ENCODE results near the gene TMOD1. TPM values are rescaled to one million over a fixed set of nuclear protein-coding genes. Genes with fewer than 3 reads are reported as not detected.
"Not testable (repeated sequence)": the region's sequence is repeated elsewhere in the genome, so short reads cannot be mapped to it uniquely, and the experiment has no call there.

Gene TMOD1
- total and polyA plus RNA-seq, 2 donors: 0.42 to 4.2 TPM

DNA sequence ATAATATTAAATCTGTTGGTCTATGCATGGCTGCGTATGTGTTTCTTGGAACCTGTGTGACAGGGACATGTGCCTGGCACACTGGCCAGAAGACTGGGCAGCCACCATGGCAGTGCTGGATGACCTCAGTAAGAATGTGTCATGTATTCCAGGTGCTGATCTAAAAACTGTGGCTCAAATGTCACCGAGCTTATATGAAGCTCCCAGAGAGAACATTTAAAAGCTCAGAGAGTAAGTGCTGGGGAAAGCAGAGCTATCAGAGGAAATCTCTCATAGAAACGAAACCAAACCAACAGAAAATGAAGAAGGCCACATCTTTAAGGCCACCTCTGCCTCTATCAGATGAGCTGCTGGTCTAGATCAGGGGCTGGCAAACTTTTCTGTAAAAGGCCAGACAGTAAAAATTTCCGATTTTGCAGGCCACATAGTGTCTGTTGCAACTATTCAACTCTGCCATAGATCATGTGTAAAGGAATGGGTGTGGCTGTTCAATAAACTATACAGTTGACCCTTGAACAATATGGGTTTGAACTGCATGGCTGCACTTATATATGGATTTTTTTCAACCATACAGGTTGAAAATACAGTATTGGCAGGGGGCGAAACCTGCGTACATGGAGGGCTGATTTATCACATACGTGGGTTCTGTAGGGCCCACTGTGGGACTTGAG, 99.9 kb downstream of the TMOD1 start:
- peaks cover 33 to 56% of the 10 kb centered on the region in 2 donors for H3K36me3 ChIP-seq (ENCODE audit: control insufficient read depth in 2 of 2, insufficient read depth in 2 of 2, low read length in 1 of 2)
- H3K9me3 ChIP-seq (ENCODE audit: control insufficient read depth in 2 of 2, insufficient read depth in 1 of 2, low read length in 1 of 2): no peaks in the 10 kb centered on the region
- no peak for DNase-seq (ENCODE audit: low read depth in 6 of 9, low spot score in 9 of 9)
- no peak overlapping the region for H3K27ac ChIP-seq (ENCODE audit: low read depth in 1 of 2, low read length in 1 of 2)
- no peaks in the 10 kb centered on the region for H3K27me3 ChIP-seq (ENCODE audit: control insufficient read depth in 2 of 2, insufficient read depth in 1 of 2, low read length in 1 of 2)
- WGBS: 98% methylated on average over 7 of the region's 7 CpGs
- H3K4me1 ChIP-seq (ENCODE audit: control insufficient read depth in 2 of 2, insufficient read depth in 2 of 2, low read length in 2 of 2): peaks cover 0 to 4% of the 10 kb centered on the region in 2 donors
- H3K4me3 ChIP-seq (ENCODE audit: low read length in 2 of 2): no peak overlapping the region

- no peaks in the 10 kb centered on the region for H3K27me3 ChIP-seq (ENCODE audit: control insufficient read depth in 2 of 2, insufficient read depth in 1 of 2, low read length in 1 of 2)
- no peak overlapping the region for H3K4me3 ChIP-seq (ENCODE audit: low read length in 2 of 2)
- no peak overlapping the region for H3K27ac ChIP-seq (ENCODE audit: low read depth in 1 of 2, low read length in 1 of 2)
- H3K9me3 ChIP-seq (ENCODE audit: control insufficient read depth in 2 of 2, insufficient read depth in 1 of 2, low read length in 1 of 2): no peaks in the 10 kb centered on the region
- peaks cover 0 to 4% of the 10 kb centered on the region in 2 donors for H3K4me1 ChIP-seq (ENCODE audit: control insufficient read depth in 2 of 2, insufficient read depth in 2 of 2, low read length in 2 of 2)
- peaks cover 35 to 56% of the 10 kb centered on the region in 2 donors for H3K36me3 ChIP-seq (ENCODE audit: control insufficient read depth in 2 of 2, insufficient read depth in 2 of 2, low read length in 1 of 2)
- WGBS: 96% methylated on average over 10 of the region's 10 CpGs
- DNase-seq (ENCODE audit: low read depth in 6 of 9, low spot score in 9 of 9): no peak
Measured at GRCh38 chr9:97602430-97602829, 101.0 kb downstream of the TMOD1 start.

- Histone ChIP-seq H3K9me3 (ENCODE audit: control insufficient read depth in 2 of 2, insufficient read depth in 1 of 2, low read length in 1 of 2) (no peaks in the 10 kb centered on the region), H3K36me3 (ENCODE audit: control insufficient read depth in 2 of 2, insufficient read depth in 2 of 2, low read length in 1 of 2) (peaks cover 45 to 60% of the 10 kb centered on the region in 2 donors), H3K27me3 (ENCODE audit: control insufficient read depth in 2 of 2, insufficient read depth in 1 of 2, low read length in 1 of 2) (no peaks in the 10 kb centered on the region), H3K27ac (ENCODE audit: low read depth in 1 of 2, low read length in 1 of 2) (no peak overlapping the region), H3K4me1 (ENCODE audit: control insufficient read depth in 2 of 2, insufficient read depth in 2 of 2, low read length in 2 of 2) (no peaks in the 10 kb centered on the region), H3K4me3 (ENCODE audit: low read length in 2 of 2) (no peak overlapping the region)
- DNase-seq (ENCODE audit: low read depth in 6 of 9, low spot score in 9 of 9): no peak
- WGBS: 98% methylated on average over 17 of the region's 17 CpGs
Measured at GRCh38 chr9:97604901-97605645, 103.6 kb downstream of the TMOD1 start.

DNA sequence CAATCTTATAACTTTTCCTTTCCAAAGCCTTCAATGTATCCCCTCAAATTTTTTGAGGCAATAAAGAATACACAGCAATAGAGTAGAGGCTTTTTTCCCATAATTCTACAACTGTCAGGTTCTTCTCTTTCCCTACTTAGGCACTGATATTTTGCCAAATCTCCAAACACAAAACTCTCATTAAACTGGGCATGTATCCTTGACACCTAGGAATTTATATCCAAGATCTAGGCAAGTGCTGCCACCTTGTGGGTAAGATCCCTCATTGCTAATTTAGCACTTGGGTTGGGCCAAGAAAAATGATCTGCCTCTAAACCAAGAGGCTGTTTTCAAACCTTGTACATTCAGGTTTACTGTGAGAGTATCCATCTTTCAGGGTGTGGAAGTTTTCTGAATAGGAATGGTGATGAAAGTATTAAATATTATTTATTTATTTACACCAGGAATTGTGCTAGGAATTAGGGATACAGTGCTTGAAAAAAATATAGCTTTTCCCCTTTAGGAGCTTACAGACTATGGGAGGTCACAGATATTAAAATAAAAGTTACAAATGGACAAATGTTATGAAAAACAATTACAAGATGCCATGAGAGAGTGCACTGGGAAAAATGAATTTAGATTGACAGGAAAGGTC, 114.1 kb downstream of the TMOD1 start:
- H3K36me3 ChIP-seq (ENCODE audit: control insufficient read depth in 2 of 2, insufficient read depth in 2 of 2, low read length in 1 of 2): peaks cover 12 to 20% of the 10 kb centered on the region in 2 donors

GRCh38 chr9:97617939-97618416, 116.5 kb downstream of the TMOD1 start:
- peaks cover 8 to 11% of the 10 kb centered on the region in 2 donors for H3K36me3 ChIP-seq (ENCODE audit: control insufficient read depth in 2 of 2, insufficient read depth in 2 of 2, low read length in 1 of 2)
- DNase-seq (ENCODE audit: low read depth in 6 of 9, low spot score in 9 of 9): no peak
- 99% methylated on average over 1 of the region's 1 CpG for WGBS
- H3K9me3 ChIP-seq (ENCODE audit: control insufficient read depth in 2 of 2, insufficient read depth in 1 of 2, low read length in 1 of 2): no peaks in the 10 kb centered on the region
- H3K4me1 ChIP-seq (ENCODE audit: control insufficient read depth in 2 of 2, insufficient read depth in 2 of 2, low read length in 2 of 2): no peaks in the 10 kb centered on the region
- no peak overlapping the region for H3K4me3 ChIP-seq (ENCODE audit: low read length in 2 of 2)
- H3K27me3 ChIP-seq (ENCODE audit: control insufficient read depth in 2 of 2, insufficient read depth in 1 of 2, low read length in 1 of 2): no peaks in the 10 kb centered on the region
- no peak overlapping the region for H3K27ac ChIP-seq (ENCODE audit: low read depth in 1 of 2, low read length in 1 of 2)

More for the DNA sequence above, 114.1 kb downstream of the TMOD1 start:
- Histone ChIP-seq H3K4me3 (ENCODE audit: low read length in 2 of 2) (no peak overlapping the region), H3K4me1 (ENCODE audit: control insufficient read depth in 2 of 2, insufficient read depth in 2 of 2, low read length in 2 of 2) (no peaks in the 10 kb centered on the region), H3K27me3 (ENCODE audit: control insufficient read depth in 2 of 2, insufficient read depth in 1 of 2, low read length in 1 of 2) (no peaks in the 10 kb centered on the region), H3K9me3 (ENCODE audit: control insufficient read depth in 2 of 2, insufficient read depth in 1 of 2, low read length in 1 of 2) (no peaks in the 10 kb centered on the region), H3K27ac (ENCODE audit: low read depth in 1 of 2, low read length in 1 of 2) (no peak overlapping the region)
- DNase-seq (ENCODE audit: low read depth in 6 of 9, low spot score in 9 of 9): peak in 8 of 9 donors; percentile 30 to 71 (median 39)

- H3K27ac ChIP-seq (ENCODE audit: low read depth in 1 of 2, low read length in 1 of 2); H3K27me3 ChIP-seq (ENCODE audit: control insufficient read depth in 2 of 2, insufficient read depth in 1 of 2, low read length in 1 of 2); H3K4me3 ChIP-seq (ENCODE audit: low read length in 2 of 2); DNase-seq (ENCODE audit: low read depth in 6 of 9, low spot score in 9 of 9); H3K4me1 ChIP-seq (ENCODE audit: control insufficient read depth in 2 of 2, insufficient read depth in 2 of 2, low read length in 2 of 2); H3K36me3 ChIP-seq (ENCODE audit: control insufficient read depth in 2 of 2, insufficient read depth in 2 of 2, low read length in 1 of 2); H3K9me3 ChIP-seq (ENCODE audit: control insufficient read depth in 2 of 2, insufficient read depth in 1 of 2, low read length in 1 of 2): not testable (repeated sequence)
- 97% methylated on average over 2 of the region's 2 CpGs for WGBS
Measured at GRCh38 chr9:97620063-97620462, 118.6 kb downstream of the TMOD1 start.

GRCh38 chr9:97622483-97622882, 121.0 kb downstream of the TMOD1 start:
- not testable (repeated sequence) for H3K9me3 ChIP-seq (ENCODE audit: control insufficient read depth in 2 of 2, insufficient read depth in 1 of 2, low read length in 1 of 2); DNase-seq (ENCODE audit: low read depth in 6 of 9, low spot score in 9 of 9); H3K4me1 ChIP-seq (ENCODE audit: control insufficient read depth in 2 of 2, insufficient read depth in 2 of 2, low read length in 2 of 2); H3K27me3 ChIP-seq (ENCODE audit: control insufficient read depth in 2 of 2, insufficient read depth in 1 of 2, low read length in 1 of 2); H3K27ac ChIP-seq (ENCODE audit: low read depth in 1 of 2, low read length in 1 of 2); H3K4me3 ChIP-seq (ENCODE audit: low read length in 2 of 2); H3K36me3 ChIP-seq (ENCODE audit: control insufficient read depth in 2 of 2, insufficient read depth in 2 of 2, low read length in 1 of 2)
- 98% methylated on average over 5 of the region's 5 CpGs for WGBS

- Histone ChIP-seq H3K4me1 (ENCODE audit: control insufficient read depth in 2 of 2, insufficient read depth in 2 of 2, low read length in 2 of 2) (peaks cover 0 to 4% of the 10 kb centered on the region in 2 donors), H3K9me3 (ENCODE audit: control insufficient read depth in 2 of 2, insufficient read depth in 1 of 2, low read length in 1 of 2) (no peaks in the 10 kb centered on the region), H3K27ac (ENCODE audit: low read depth in 1 of 2, low read length in 1 of 2) (no peak overlapping the region), H3K4me3 (ENCODE audit: low read length in 2 of 2) (no peak overlapping the region), H3K36me3 (ENCODE audit: control insufficient read depth in 2 of 2, insufficient read depth in 2 of 2, low read length in 1 of 2) (peaks cover 5 to 7% of the 10 kb centered on the region in 2 donors), H3K27me3 (ENCODE audit: control insufficient read depth in 2 of 2, insufficient read depth in 1 of 2, low read length in 1 of 2) (no peaks in the 10 kb centered on the region)
- no peak for DNase-seq (ENCODE audit: low read depth in 6 of 9, low spot score in 9 of 9)
- WGBS: 95% methylated on average over 1 of the region's 1 CpG
Measured at GRCh38 chr9:97623946-97624345, 122.5 kb downstream of the TMOD1 start.

- DNase-seq (ENCODE audit: low read depth in 6 of 9, low spot score in 9 of 9): no peak
- Histone ChIP-seq H3K27me3 (ENCODE audit: control insufficient read depth in 2 of 2, insufficient read depth in 1 of 2, low read length in 1 of 2) (no peaks in the 10 kb centered on the region), H3K27ac (ENCODE audit: low read depth in 1 of 2, low read length in 1 of 2) (no peak overlapping the region)
Measured at GRCh38 chr9:97625620-97626019, 124.2 kb downstream of the TMOD1 start.

More at GRCh38 chr9:97625620-97626019, 124.2 kb downstream of the TMOD1 start:
- Histone ChIP-seq H3K4me1 (ENCODE audit: control insufficient read depth in 2 of 2, insufficient read depth in 2 of 2, low read length in 2 of 2) (peaks cover 0 to 4% of the 10 kb centered on the region in 2 donors), H3K36me3 (ENCODE audit: control insufficient read depth in 2 of 2, insufficient read depth in 2 of 2, low read length in 1 of 2) (peaks cover 5% of the 10 kb centered on the region in 2 donors), H3K9me3 (ENCODE audit: control insufficient read depth in 2 of 2, insufficient read depth in 1 of 2, low read length in 1 of 2) (no peaks in the 10 kb centered on the region), H3K4me3 (ENCODE audit: low read length in 2 of 2) (no peak overlapping the region)
- 51% methylated on average over 3 of the region's 3 CpGs for WGBS

Data from thymus (tissue), 11 donors.